ENCODE data around the gene SAV1.

Gene SAV1

GRCh38 chr14:50600849-50601248 lies 67.3 kb downstream of the SAV1 start:
- no peak overlapping the region for H3K4me3 ChIP-seq (replicated peaks; ENCODE audit: insufficient read depth, low read length)
- H3K27me3 ChIP-seq (ENCODE audit: insufficient read depth, poor library complexity, severe bottlenecking): no peaks in the 10 kb centered on the region
- TF ChIP-seq POLR2AphosphoS5 (IDR thresholded peaks at IDR 0.05; ENCODE audit: low read depth): no peak
- TF ChIP-seq SPI1 (IDR thresholded peaks at IDR 0.05; ENCODE audit: borderline replicate concordance, low read depth): no peak
- TF ChIP-seq, protein P1, sequence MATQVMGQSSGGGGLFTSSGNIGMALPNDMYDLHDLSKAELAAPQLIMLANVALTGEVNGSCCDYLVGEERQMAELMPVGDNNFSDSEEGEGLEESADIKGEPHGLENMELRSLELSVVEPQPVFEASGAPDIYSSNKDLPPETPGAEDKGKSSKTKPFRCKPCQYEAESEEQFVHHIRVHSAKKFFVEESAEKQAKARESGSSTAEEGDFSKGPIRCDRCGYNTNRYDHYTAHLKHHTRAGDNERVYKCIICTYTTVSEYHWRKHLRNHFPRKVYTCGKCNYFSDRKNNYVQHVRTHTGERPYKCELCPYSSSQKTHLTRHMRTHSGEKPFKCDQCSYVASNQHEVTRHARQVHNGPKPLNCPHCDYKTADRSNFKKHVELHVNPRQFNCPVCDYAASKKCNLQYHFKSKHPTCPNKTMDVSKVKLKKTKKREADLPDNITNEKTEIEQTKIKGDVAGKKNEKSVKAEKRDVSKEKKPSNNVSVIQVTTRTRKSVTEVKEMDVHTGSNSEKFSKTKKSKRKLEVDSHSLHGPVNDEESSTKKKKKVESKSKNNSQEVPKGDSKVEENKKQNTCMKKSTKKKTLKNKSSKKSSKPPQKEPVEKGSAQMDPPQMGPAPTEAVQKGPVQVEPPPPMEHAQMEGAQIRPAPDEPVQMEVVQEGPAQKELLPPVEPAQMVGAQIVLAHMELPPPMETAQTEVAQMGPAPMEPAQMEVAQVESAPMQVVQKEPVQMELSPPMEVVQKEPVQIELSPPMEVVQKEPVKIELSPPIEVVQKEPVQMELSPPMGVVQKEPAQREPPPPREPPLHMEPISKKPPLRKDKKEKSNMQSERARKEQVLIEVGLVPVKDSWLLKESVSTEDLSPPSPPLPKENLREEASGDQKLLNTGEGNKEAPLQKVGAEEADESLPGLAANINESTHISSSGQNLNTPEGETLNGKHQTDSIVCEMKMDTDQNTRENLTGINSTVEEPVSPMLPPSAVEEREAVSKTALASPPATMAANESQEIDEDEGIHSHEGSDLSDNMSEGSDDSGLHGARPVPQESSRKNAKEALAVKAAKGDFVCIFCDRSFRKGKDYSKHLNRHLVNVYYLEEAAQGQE (IDR thresholded peaks at IDR 0.05; ENCODE audit: insufficient replicate concordance, low read depth): no peak
- TF ChIP-seq, protein P2, sequence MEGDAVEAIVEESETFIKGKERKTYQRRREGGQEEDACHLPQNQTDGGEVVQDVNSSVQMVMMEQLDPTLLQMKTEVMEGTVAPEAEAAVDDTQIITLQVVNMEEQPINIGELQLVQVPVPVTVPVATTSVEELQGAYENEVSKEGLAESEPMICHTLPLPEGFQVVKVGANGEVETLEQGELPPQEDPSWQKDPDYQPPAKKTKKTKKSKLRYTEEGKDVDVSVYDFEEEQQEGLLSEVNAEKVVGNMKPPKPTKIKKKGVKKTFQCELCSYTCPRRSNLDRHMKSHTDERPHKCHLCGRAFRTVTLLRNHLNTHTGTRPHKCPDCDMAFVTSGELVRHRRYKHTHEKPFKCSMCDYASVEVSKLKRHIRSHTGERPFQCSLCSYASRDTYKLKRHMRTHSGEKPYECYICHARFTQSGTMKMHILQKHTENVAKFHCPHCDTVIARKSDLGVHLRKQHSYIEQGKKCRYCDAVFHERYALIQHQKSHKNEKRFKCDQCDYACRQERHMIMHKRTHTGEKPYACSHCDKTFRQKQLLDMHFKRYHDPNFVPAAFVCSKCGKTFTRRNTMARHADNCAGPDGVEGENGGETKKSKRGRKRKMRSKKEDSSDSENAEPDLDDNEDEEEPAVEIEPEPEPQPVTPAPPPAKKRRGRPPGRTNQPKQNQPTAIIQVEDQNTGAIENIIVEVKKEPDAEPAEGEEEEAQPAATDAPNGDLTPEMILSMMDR (IDR thresholded peaks at IDR 0.05; ENCODE audit: insufficient read depth, low read length): no peak
- TF ChIP-seq GABPA (IDR thresholded peaks at IDR 0.05; ENCODE audit: low read depth): no peak
- DNase-seq (ENCODE audit: low read depth in 1 of 2, low spot score in 1 of 2): no peak
- no peak overlapping the region for H3K27ac ChIP-seq (replicated peaks)

DNA sequence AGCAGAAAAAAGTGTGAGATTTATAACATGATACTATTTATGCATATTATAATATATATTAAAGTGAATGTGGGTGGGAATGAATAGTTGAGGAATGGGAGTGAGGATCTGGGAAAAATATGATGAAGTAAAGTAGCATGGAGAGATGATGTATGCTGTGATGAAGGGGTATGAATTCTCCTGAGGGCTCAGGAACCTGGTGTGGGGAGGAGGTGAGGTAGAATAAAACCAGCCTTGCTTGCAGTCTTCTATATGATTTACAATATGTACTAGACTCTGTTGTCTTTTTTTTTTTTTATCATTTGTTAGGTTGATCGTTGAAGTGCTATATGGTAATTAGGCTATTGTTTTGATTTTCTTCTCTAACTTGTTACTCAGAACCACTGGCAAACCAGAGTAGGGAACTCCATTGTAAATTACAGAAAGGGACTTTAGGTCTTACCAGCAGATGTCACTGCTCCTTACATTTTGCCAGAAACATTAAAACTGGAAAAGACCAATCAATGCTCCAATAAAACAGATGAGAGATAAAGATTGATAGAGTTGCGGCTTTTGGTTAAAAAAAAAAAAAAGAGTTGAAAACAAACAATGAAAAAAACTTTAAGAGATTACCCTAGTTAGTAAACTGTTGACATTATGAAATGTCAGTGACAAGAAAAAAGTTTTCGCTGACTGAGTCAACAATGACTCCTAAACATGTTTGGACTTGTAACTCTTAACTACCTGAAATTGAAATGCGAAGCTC lies 68.2 kb downstream of the SAV1 start:
- DNase-seq (ENCODE audit: low read depth in 1 of 2, low spot score in 1 of 2): no peak
- Histone ChIP-seq H3K27me3 (ENCODE audit: insufficient read depth, poor library complexity, severe bottlenecking) (no peaks in the 10 kb centered on the region), H3K4me3 (replicated peaks; ENCODE audit: insufficient read depth, low read length) (no peak overlapping the region), H3K27ac (replicated peaks) (no peak overlapping the region)
- TF ChIP-seq SPI1 (IDR thresholded peaks at IDR 0.05; ENCODE audit: borderline replicate concordance, low read depth) (no peak), POLR2AphosphoS5 (IDR thresholded peaks at IDR 0.05; ENCODE audit: low read depth) (no peak), GABPA (IDR thresholded peaks at IDR 0.05; ENCODE audit: low read depth) (no peak)
- TF ChIP-seq, protein P1 (IDR thresholded peaks at IDR 0.05; ENCODE audit: insufficient replicate concordance, low read depth): no peak
- TF ChIP-seq, protein P2 (IDR thresholded peaks at IDR 0.05; ENCODE audit: insufficient read depth, low read length): no peak

DNA sequence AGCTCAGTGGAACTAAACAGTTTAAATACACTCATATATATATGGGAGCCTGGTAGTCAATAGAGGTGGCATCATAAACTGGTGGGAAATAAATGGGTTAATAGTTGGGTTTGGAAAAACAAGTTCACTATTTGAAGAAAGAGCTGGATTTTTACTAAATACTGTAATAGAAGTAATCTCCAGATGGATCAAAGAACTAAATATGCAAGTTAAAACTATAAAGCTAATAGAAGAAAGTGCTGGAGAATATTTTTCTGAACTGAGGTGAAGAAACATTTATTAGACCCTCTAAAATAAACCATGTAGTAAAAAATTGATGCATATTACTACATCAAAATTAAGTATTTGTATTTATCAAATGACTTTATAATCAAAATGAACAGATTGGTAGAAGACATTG lies 69.3 kb downstream of the SAV1 start:
- Histone ChIP-seq H3K4me3 (replicated peaks; ENCODE audit: insufficient read depth, low read length) (no peak overlapping the region), H3K27ac (replicated peaks) (no peak overlapping the region), H3K27me3 (ENCODE audit: insufficient read depth, poor library complexity, severe bottlenecking) (no peaks in the 10 kb centered on the region)
- TF ChIP-seq, protein P2 (IDR thresholded peaks at IDR 0.05; ENCODE audit: insufficient read depth, low read length): no peak
- TF ChIP-seq GABPA (IDR thresholded peaks at IDR 0.05; ENCODE audit: low read depth) (no peak), SPI1 (IDR thresholded peaks at IDR 0.05; ENCODE audit: borderline replicate concordance, low read depth) (no peak), POLR2AphosphoS5 (IDR thresholded peaks at IDR 0.05; ENCODE audit: low read depth) (no peak)
- TF ChIP-seq, protein P1 (IDR thresholded peaks at IDR 0.05; ENCODE audit: insufficient replicate concordance, low read depth): no peak
- DNase-seq (ENCODE audit: low read depth in 1 of 2, low spot score in 1 of 2): no peak
